SK-N-SH treated with all-trans-retinoic acid at 6 μM for 48 hours (cell line): ENCODE results near the gene GRIK4.

Experiments
- ATAC-seq: fragments of 200-7000 bp; cut with Tn5 transposase; 3 replicates; pipeline ENCODE4 v1.9.1; 2020; ENCODE audit warnings: mild to moderate bottlenecking, moderate library complexity
- ARNTL ChIP-seq: fragments of 450-650 bp; formaldehyde crosslinking; IDR thresholded peaks from 2 replicates; pipeline ENCODE4 v1.5.0; 2020; ENCODE audit warnings: low read depth, mild to moderate bottlenecking, moderate library complexity, borderline replicate concordance
- CREB5 ChIP-seq: fragments of 250-450 bp; sonication (Bioruptor Pico); IDR thresholded peaks from 2 replicates; pipeline ENCODE4 v1.5.1; 2020; ENCODE audit warnings: low read depth, mild to moderate bottlenecking, moderate library complexity
- CSDC2 ChIP-seq: fragments of 250-450 bp; sonication (Bioruptor Pico); IDR thresholded peaks from 2 replicates; pipeline ENCODE4 v1.5.0; 2020; ENCODE audit warnings: mild to moderate bottlenecking, moderate library complexity
- CSRNP3 ChIP-seq: fragments of 250-450 bp; sonication (Bioruptor Pico); IDR thresholded peaks from 2 replicates; pipeline ENCODE4 v1.5.1; 2021; ENCODE audit warnings: mild to moderate bottlenecking, moderate library complexity
- ESRRG ChIP-seq: fragments of 250-450 bp; sonication (Bioruptor Pico); IDR thresholded peaks from 2 replicates; pipeline ENCODE4 v1.6.1; 2021; ENCODE audit warnings: mild to moderate bottlenecking
- GLIS3 ChIP-seq: fragments of 250-450 bp; sonication (Bioruptor Pico); IDR thresholded peaks from 2 replicates; pipeline ENCODE4 v1.5.0; 2020; ENCODE audit warnings: mild to moderate bottlenecking, moderate library complexity
- ISL1 ChIP-seq: fragments of 250-450 bp; sonication (Bioruptor Pico); IDR thresholded peaks from 2 replicates; pipeline ENCODE4 v2.1.2; 2022; ENCODE audit warnings: mild to moderate bottlenecking, moderate library complexity
- OSR1 ChIP-seq: fragments of 250-450 bp; sonication (Bioruptor Pico); IDR thresholded peaks from 2 replicates; pipeline ENCODE4 v1.8.0; 2022; ENCODE audit warnings: moderate library complexity, mild to moderate bottlenecking, inconsistent platforms
- PATZ1 ChIP-seq: fragments of 250-450 bp; sonication (Bioruptor Pico); IDR thresholded peaks from 2 replicates; pipeline ENCODE4 v1.8.0; 2020; ENCODE audit warnings: mild to moderate bottlenecking, moderate library complexity, borderline replicate concordance
- POU6F1 ChIP-seq: fragments of 250-450 bp; sonication (Bioruptor Pico); IDR thresholded peaks from 2 replicates; pipeline ENCODE4 v1.8.0; 2021; ENCODE audit warnings: low read depth, mild to moderate bottlenecking, moderate library complexity, borderline replicate concordance
- RARB ChIP-seq: fragments of 250-450 bp; sonication (Bioruptor Pico); IDR thresholded peaks from 2 replicates; pipeline ENCODE4 v1.8.0; 2021; ENCODE audit warnings: mild to moderate bottlenecking, moderate library complexity
- SNAI2 ChIP-seq: fragments of 250-450 bp; sonication (Bioruptor Pico); IDR thresholded peaks from 2 replicates; pipeline ENCODE4 v1.5.0; 2020; ENCODE audit warnings: mild to moderate bottlenecking, moderate library complexity
- TOX ChIP-seq: fragments of 250-450 bp; sonication (Bioruptor Pico); IDR thresholded peaks from 2 replicates; pipeline ENCODE4 v1.8.0; 2021; ENCODE audit warnings: mild to moderate bottlenecking, moderate library complexity, borderline replicate concordance
- TSHZ2 ChIP-seq: fragments of 250-450 bp; sonication (Bioruptor Pico); IDR thresholded peaks from 2 replicates; pipeline ENCODE4 v1.5.0; 2020; ENCODE audit warnings: mild to moderate bottlenecking, moderate library complexity
- ZC3H10 ChIP-seq: fragments of 250-450 bp; sonication (Bioruptor Pico); IDR thresholded peaks from 2 replicates; pipeline ENCODE4 v1.5.1; 2021; ENCODE audit warnings: mild to moderate bottlenecking, moderate library complexity
- ZFP3 ChIP-seq: fragments of 250-450 bp; sonication (Bioruptor Pico); IDR thresholded peaks from 2 replicates; pipeline ENCODE4 v1.5.0; 2020; ENCODE audit warnings: mild to moderate bottlenecking, moderate library complexity
- ZFP30 ChIP-seq: fragments of 450-650 bp; formaldehyde crosslinking; IDR thresholded peaks from 2 replicates; pipeline ENCODE4 v1.5.0; 2022; ENCODE audit warnings: mild to moderate bottlenecking, moderate library complexity
- ZNF565 ChIP-seq: fragments of 450-650 bp; formaldehyde crosslinking; conservative IDR thresholded peaks from 2 replicates; pipeline ENCODE4 v1.5.0; 2020; ENCODE audit warnings: low read depth, mild to moderate bottlenecking, moderate library complexity
- ZNF70 ChIP-seq: fragments of 450-650 bp; formaldehyde crosslinking; IDR thresholded peaks from 2 replicates; pipeline ENCODE4 v1.5.0; 2020; ENCODE audit warnings: mild to moderate bottlenecking, moderate library complexity

The GRIK4 gene

GRCh38 chr11:120551191-120551590 is 39.6 kb downstream of the GRIK4 start:
- no peak for ATAC-seq
- TF ChIP-seq SNAI2 (CRISPR knock-in tag): no peak
- TF ChIP-seq RARB: no peak
- TF ChIP-seq, all 23 proteins: peak for 0

- peak; percentile 53 for ATAC-seq
- no peak for TF ChIP-seq ARNTL (CRISPR knock-in tag)
- TF ChIP-seq ZNF70 (CRISPR knock-in tag): peak; percentile 51; the same call in 1 of the 2 replicates
These were observed 43.4 kb downstream of the GRIK4 start for GRCh38 chr11:120554766-120555432.

GRCh38 chr11:120555433-120555773 is 43.9 kb downstream of the GRIK4 start:
- TF ChIP-seq CSRNP3 (CRISPR knock-in tag) (no peak), GLIS3 (CRISPR knock-in tag) (no peak), ZC3H10 (CRISPR knock-in tag) (no peak)
- ATAC-seq: no peak

GRCh38 chr11:120556797-120557196 is 45.2 kb downstream of the GRIK4 start:
- TF ChIP-seq RARB (no peak), ZC3H10 (CRISPR knock-in tag) (no peak), PATZ1 (CRISPR knock-in tag) (no peak), POU6F1 (CRISPR knock-in tag) (no peak), GLIS3 (CRISPR knock-in tag) (no peak), ZFP3 (no peak), ZFP30 (CRISPR knock-in tag) (no peak), ZNF565 (CRISPR knock-in tag) (no peak), TOX (CRISPR knock-in tag) (no peak), CSDC2 (CRISPR knock-in tag) (no peak), OSR1 (CRISPR knock-in tag) (no peak), ISL1 (CRISPR knock-in tag) (no peak), CREB5 (CRISPR knock-in tag) (no peak), ARNTL (CRISPR knock-in tag) (no peak)
- no peak for ATAC-seq

- no peak for ATAC-seq
- TF ChIP-seq ZFP30 (CRISPR knock-in tag) (no peak), CSRNP3 (CRISPR knock-in tag) (no peak), POU6F1 (CRISPR knock-in tag) (no peak), ZNF70 (CRISPR knock-in tag) (no peak), CSDC2 (CRISPR knock-in tag) (no peak), CREB5 (CRISPR knock-in tag) (no peak), ISL1 (CRISPR knock-in tag) (no peak), ESRRG (no peak), TSHZ2 (no peak)
These were observed 47.3 kb downstream of the GRIK4 start for GRCh38 chr11:120558744-120559431.
